Kidney epithelial cell (primary cell): ENCODE results near the gene CFAP97D1. TPM values are rescaled to one million over a fixed set of nuclear protein-coding genes. Genes with fewer than 3 reads are reported as not detected.

Source experiments
- DNase-seq: peaks from one replicate; pipeline ENCODE4 v3.0.0-alpha.2; 2010; ENCODE audit warnings: low read depth
- H3K27me3 ChIP-seq: 2 replicates; pipeline ENCODE4 v1.6.0; 2011; ENCODE audit warnings: low read length; ENCODE audit not compliant: control insufficient read depth, insufficient read depth
- H3K36me3 ChIP-seq: 2 replicates; pipeline ENCODE4 v1.5.1; 2011; ENCODE audit warnings: low read length; ENCODE audit not compliant: control insufficient read depth, insufficient read depth
- H3K4me3 ChIP-seq: 2 replicates; pipeline ENCODE4 v1.5.1; 2011; ENCODE audit warnings: low read depth, mild to moderate bottlenecking, control low read depth, low read length
- total RNA-seq: library from RNA; depleted of rRNA; stranded (reverse); fragments of >200 nt; gene quantifications from 2 replicates; pipeline ENCODE4 v1.2.3, GENCODE V29; 2015
- TF ChIP-seq, protein P1 (sequence below): IDR thresholded peaks from 2 replicates; pipeline ENCODE4 v1.5.1; 2011; ENCODE audit warnings: mild to moderate bottlenecking, moderate library complexity, low read length, control low read depth, inconsistent platforms; ENCODE audit not compliant: insufficient read depth, poor library complexity, severe bottlenecking

The CFAP97D1 gene
- total RNA-seq, 1 donor from 2014 or later = not detected

DNA sequence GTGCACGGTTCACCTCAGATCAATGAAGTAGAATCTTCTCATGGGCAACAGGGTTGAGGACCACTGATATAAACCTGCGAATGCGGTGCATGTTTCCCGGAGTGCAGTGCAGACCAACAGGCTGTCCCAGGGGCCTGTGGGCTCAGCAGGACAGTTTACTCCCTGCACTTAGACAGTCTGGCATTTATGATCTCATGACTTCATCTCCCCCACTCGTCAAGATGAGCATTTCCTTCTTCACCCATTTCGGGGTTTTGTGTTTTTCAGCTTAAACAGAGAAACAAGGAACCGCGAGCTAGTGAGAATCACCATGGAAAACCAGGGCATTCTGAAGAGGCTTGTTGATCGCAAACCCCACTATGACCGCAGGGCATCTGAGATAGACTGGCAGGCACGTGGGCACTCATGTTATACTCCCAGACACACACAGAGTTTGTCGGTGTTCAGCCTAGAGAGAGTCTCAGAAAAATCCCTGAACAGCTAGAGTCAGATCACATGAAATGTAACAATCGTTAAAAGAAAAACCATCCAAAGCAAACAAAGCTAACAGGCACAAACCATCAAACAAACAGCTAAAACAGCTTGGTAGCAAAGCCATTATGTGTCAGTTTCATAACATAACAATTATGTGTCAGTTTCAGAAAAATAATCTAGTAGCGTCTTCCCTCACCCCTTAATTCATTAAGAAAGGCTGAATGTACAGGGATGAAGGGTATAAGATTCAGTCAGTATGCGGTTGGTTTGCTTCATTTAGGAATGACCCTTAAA, 2.9 kb downstream of the CFAP97D1 start:
- TF ChIP-seq, protein P1, sequence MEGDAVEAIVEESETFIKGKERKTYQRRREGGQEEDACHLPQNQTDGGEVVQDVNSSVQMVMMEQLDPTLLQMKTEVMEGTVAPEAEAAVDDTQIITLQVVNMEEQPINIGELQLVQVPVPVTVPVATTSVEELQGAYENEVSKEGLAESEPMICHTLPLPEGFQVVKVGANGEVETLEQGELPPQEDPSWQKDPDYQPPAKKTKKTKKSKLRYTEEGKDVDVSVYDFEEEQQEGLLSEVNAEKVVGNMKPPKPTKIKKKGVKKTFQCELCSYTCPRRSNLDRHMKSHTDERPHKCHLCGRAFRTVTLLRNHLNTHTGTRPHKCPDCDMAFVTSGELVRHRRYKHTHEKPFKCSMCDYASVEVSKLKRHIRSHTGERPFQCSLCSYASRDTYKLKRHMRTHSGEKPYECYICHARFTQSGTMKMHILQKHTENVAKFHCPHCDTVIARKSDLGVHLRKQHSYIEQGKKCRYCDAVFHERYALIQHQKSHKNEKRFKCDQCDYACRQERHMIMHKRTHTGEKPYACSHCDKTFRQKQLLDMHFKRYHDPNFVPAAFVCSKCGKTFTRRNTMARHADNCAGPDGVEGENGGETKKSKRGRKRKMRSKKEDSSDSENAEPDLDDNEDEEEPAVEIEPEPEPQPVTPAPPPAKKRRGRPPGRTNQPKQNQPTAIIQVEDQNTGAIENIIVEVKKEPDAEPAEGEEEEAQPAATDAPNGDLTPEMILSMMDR = no peak
- DNase-seq = no peak
- Histone ChIP-seq H3K4me3 (no peak overlapping the region), H3K36me3 (no peaks in the 10 kb centered on the region), H3K27me3 (no peaks in the 10 kb centered on the region)

DNA sequence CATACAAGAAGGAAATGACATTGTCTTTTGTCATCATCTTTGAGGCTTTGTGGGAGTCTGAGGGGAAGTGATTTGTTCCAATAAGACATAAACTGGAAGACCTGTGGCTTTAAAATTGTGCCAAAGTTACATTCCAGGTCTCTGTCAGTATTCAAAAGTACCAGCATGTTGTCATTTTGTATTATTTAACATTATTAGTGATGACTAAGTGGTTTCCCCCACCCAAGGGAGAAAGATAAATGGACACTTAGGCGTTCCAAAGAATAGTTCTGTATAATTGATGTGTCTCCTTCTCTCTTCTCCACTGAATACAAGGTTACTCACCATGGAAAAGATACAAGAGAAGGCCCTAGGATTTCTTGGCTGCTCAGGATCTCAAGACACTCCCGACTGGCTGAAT, 3.8 kb downstream of the CFAP97D1 start:
- H3K4me3 ChIP-seq = no peak overlapping the region
- DNase-seq = no peak
- H3K36me3 ChIP-seq = no peaks in the 10 kb centered on the region
- TF ChIP-seq, protein P1 = no peak
- H3K27me3 ChIP-seq = no peaks in the 10 kb centered on the region

DNA sequence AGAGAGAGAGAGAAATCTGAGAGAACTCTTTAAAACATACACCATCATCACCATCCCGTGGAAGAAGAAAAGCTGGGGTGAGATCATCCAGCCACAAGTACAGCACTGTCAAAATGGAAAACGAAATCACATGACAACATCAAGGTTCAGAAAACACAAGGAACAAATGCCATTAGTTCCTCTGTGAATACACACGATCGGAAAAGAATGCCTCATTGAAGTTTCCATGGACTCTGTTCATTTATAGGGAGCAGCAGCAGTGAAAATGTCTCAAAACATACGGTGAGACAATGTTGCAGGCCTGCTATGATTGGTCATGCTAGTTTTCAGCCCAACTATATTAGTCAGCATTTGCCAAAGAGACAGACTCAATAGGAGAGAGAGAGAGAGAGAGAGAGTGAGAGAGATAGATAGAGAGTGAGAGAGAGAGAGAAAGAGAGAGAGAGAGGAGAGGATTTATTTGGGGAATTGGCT, 4.4 kb downstream of the CFAP97D1 start:
- DNase-seq = no peak
- TF ChIP-seq, protein P1 = no peak
- no peaks in the 10 kb centered on the region for H3K27me3 ChIP-seq

DNA sequence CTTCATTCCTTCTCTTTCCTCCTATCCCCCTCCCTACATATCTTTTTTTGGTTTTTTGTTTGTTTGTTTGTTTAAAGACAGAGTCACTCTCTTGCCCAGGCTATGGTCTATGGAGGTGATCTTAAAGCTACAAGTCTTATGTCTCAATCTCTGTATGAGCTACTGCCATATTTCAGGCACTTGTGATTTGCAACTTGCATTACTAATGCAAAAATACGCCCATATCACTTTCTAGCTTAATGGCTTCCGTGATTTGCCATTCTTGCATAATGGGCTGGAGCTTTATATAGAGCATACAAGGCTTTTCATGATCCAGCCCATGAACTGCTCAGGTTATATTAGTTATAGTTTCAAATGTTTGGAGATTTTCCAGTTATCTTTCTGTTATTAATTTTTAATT, 7.5 kb downstream of the CFAP97D1 start:
- TF ChIP-seq, protein P1 = no peak
- Histone ChIP-seq H3K4me3 (no peak overlapping the region), H3K36me3 (no peaks in the 10 kb centered on the region), H3K27me3 (no peaks in the 10 kb centered on the region)
- no peak for DNase-seq

More for the DNA sequence above, 4.4 kb downstream of the CFAP97D1 start:
- Histone ChIP-seq H3K4me3 (no peak overlapping the region), H3K36me3 (no peaks in the 10 kb centered on the region)

DNA sequence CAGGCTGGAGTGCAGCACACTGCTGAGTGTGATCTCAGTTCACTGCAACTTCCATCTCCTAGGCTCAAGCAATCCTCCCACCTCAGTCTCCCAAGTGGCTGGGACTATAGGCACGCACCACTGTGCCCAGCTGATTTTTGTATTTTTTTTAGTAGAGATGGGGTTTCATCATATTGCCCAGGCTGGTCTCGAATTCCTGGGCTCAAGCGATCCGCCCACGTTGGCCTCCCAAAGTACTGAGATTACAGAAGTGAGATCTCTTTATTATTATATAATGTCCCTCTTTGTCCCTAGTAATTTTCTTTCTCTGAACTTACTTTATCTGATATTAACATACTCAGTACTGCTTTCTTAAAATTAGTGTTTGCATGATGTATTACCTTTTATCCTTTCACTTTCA, 8.3 kb downstream of the CFAP97D1 start:
- TF ChIP-seq, protein P1 = no peak
- no peak for DNase-seq
- Histone ChIP-seq H3K36me3 (no peaks in the 10 kb centered on the region), H3K27me3 (no peaks in the 10 kb centered on the region), H3K4me3 (no peak overlapping the region)

DNA sequence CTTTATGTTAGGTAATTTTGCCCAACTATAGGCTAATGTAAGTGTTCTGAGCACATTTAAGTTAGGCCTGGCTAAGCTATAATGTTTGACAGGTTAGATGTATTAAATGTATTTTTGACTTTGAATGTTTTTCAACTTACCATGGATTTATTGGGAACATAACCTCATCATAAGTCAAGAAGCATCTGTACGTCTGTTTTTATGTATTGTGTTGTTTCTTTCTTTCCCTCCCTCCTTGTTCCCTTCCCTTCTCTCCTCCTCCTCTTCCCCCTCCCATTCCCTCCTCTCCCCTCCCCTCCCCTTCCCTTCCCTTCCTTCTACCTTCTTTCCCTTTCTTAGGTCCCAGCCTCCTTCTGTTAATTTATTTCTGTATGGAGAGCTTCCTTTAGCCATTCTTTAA, 9.2 kb downstream of the CFAP97D1 start:
- TF ChIP-seq, protein P1 = no peak
- no peaks in the 10 kb centered on the region for H3K36me3 ChIP-seq
- no peak for DNase-seq
- H3K27me3 ChIP-seq = no peaks in the 10 kb centered on the region
- no peak overlapping the region for H3K4me3 ChIP-seq
